Lower leg skin (tissue), 3 donors: ENCODE data around the gene SORL1.

Experiments used
- CTCF ChIP-seq, 3 donors: fragments of 450-650 bp; IDR thresholded peaks; one replicate each; pipeline ENCODE4 v1.5.1; 2016; ENCODE audit warnings: antibody characterized with exemption in 3 of 3, mild to moderate bottlenecking in 3 of 3, moderate library complexity in 2 of 3
- POLR2A ChIP-seq, 2 donors: fragments of 450-650 bp; IDR thresholded peaks; one replicate each; pipeline ENCODE4 v1.6.1; 2016 to 2017; ENCODE audit warnings: antibody characterized with exemption in 2 of 2, mild to moderate bottlenecking in 1 of 2, moderate library complexity in 1 of 2

DNA sequence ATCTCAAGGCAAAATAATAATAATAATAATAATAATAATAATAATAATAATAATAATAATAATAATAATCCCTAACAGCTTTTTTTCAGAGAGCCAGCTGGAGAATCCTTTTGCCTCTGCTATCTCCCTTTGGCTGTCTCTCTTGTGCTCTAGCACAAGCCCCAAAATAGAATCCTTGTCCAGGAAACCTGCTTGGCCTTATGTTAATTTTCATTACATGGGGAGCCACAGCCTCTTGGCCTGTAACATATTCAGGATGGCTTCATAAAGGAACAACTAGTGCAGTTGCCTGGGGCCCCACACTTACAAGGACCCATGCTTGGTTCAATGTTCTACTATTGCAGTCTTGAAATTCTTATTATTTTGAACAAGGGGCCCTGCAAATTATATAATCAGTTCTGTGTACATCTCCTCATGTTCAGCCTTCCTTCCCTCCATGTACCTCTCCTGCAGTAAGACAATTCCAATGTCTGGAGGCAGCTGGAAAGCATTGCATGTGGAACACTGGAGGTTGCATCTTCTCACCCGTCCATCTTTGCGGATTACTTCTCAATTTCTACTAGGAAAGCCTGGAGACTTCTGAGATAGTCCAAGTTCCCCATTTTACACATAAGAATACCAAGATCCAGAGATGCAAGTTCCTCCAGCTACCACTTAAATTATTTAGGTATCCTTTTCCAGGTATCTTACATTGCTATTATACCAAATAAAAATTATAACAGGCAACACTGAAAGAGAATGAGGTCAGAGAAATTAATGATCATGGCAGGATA, 37.8 kb upstream of the SORL1 start:
- TF ChIP-seq POLR2A (IDR thresholded peaks at IDR 0.05) = no peak
- no peak for TF ChIP-seq CTCF (IDR thresholded peaks at IDR 0.05)
